MM.1S (cell line): ENCODE data around the gene GPR107.

Source experiments
- DNase-seq: peaks from one replicate; pipeline ENCODE4 v3.0.0-alpha.2; 2015
- H2AFZ ChIP-seq: fragments of 300-600 bp; sonication (generic); 2 replicates; pipeline ENCODE4 v1.6.0; 2016; ENCODE audit warnings: antibody characterized with exemption, low read length
- H3F3A ChIP-seq: fragments of 300-600 bp; sonication (generic); 2 replicates; pipeline ENCODE4 v1.6.1; 2016; ENCODE audit warnings: mild to moderate bottlenecking, antibody characterized with exemption, low read length, moderate library complexity, mixed read lengths; ENCODE audit not compliant: insufficient read depth
- H3K27ac ChIP-seq: fragments of 300-600 bp; sonication (generic); 2 replicates; pipeline ENCODE4 v1.5.1; 2016; ENCODE audit warnings: mild to moderate bottlenecking, low read length
- H3K27me3 ChIP-seq: fragments of 300-600 bp; sonication (generic); replicated peaks from 2 replicates; pipeline ENCODE4 v1.6.0; 2016; ENCODE audit warnings: low read length; ENCODE audit not compliant: insufficient read depth
- H3K36me3 ChIP-seq: fragments of 300-600 bp; sonication (generic); replicated peaks from 2 replicates; pipeline ENCODE4 v1.6.1; 2016; ENCODE audit warnings: mild to moderate bottlenecking, low read length, mixed read lengths; ENCODE audit not compliant: insufficient read depth
- H3K4me1 ChIP-seq: fragments of 300-600 bp; sonication (generic); 2 replicates; pipeline ENCODE4 v1.6.1; 2016; ENCODE audit warnings: low read length, mixed read lengths
- H3K4me2 ChIP-seq: fragments of 300-600 bp; sonication (generic); 2 replicates; pipeline ENCODE4 v1.6.0; 2016; ENCODE audit warnings: low read depth, low read length
- H3K4me3 ChIP-seq: fragments of 300-600 bp; sonication (generic); 2 replicates; pipeline ENCODE4 v1.5.1; 2016; ENCODE audit warnings: low read length, mixed read lengths
- H3K79me2 ChIP-seq: fragments of 300-600 bp; sonication (generic); 2 replicates; pipeline ENCODE4 v1.6.1; 2016; ENCODE audit warnings: mixed run types, low read length, mixed read lengths
- H3K9ac ChIP-seq: fragments of 300-600 bp; sonication (generic); 2 replicates; pipeline ENCODE4 v1.6.1; 2016; ENCODE audit warnings: low read length, mixed read lengths
- H3K9me2 ChIP-seq: fragments of 300-600 bp; sonication (generic); replicated peaks from 2 replicates; pipeline ENCODE4 v1.6.1; 2016; ENCODE audit warnings: mild to moderate bottlenecking, low read length, mixed read lengths; ENCODE audit not compliant: insufficient read depth
- H3K9me3 ChIP-seq: fragments of 300-600 bp; sonication (generic); replicated peaks from 2 replicates; pipeline ENCODE4 v1.6.1; 2016; ENCODE audit warnings: mild to moderate bottlenecking, low read length, mixed read lengths; ENCODE audit not compliant: insufficient read depth
- H4K20me1 ChIP-seq: fragments of 300-600 bp; sonication (generic); 2 replicates; pipeline ENCODE4 v1.6.1; 2016; ENCODE audit warnings: mild to moderate bottlenecking, low read length, moderate library complexity, mixed read lengths; ENCODE audit not compliant: insufficient read depth
- EZH2 ChIP-seq: fragments of 300-600 bp; sonication (generic); optimal IDR thresholded peaks from 2 replicates; pipeline ENCODE3; 2017; ENCODE audit warnings: low read depth, mild to moderate bottlenecking, antibody characterized with exemption, low read length, mixed read lengths
- EZH2phosphoT487 ChIP-seq: fragments of 300-600 bp; sonication (generic); IDR thresholded peaks from 2 replicates; pipeline ENCODE4 v1.6.1; 2018; ENCODE audit warnings: antibody characterized with exemption, low read length
- TF ChIP-seq, protein P1 (sequence below): fragments of 300-600 bp; sonication (generic); IDR thresholded peaks from 2 replicates; pipeline ENCODE4 v1.5.1; 2016; ENCODE audit warnings: antibody characterized with exemption, low read length, mixed read lengths

The GPR107 gene

GRCh38 chr9:130174920-130175321 is 121.2 kb downstream of the GPR107 start:
- DNase-seq, result no peak
- no peaks in the 10 kb centered on the region for H3K36me3 ChIP-seq
- H3K4me2 ChIP-seq, result no peak overlapping the region
- no peak overlapping the region for H3K4me3 ChIP-seq
- no peaks in the 10 kb centered on the region for H4K20me1 ChIP-seq
- H3K4me1 ChIP-seq, result no peaks in the 10 kb centered on the region
- no peaks in the 10 kb centered on the region for H3K9me3 ChIP-seq
- no peaks in the 10 kb centered on the region for H3K9me2 ChIP-seq
- H3K27ac ChIP-seq, result no peak overlapping the region
- TF ChIP-seq EZH2phosphoT487 (no peak), EZH2 (no peak)
- TF ChIP-seq, protein P1, sequence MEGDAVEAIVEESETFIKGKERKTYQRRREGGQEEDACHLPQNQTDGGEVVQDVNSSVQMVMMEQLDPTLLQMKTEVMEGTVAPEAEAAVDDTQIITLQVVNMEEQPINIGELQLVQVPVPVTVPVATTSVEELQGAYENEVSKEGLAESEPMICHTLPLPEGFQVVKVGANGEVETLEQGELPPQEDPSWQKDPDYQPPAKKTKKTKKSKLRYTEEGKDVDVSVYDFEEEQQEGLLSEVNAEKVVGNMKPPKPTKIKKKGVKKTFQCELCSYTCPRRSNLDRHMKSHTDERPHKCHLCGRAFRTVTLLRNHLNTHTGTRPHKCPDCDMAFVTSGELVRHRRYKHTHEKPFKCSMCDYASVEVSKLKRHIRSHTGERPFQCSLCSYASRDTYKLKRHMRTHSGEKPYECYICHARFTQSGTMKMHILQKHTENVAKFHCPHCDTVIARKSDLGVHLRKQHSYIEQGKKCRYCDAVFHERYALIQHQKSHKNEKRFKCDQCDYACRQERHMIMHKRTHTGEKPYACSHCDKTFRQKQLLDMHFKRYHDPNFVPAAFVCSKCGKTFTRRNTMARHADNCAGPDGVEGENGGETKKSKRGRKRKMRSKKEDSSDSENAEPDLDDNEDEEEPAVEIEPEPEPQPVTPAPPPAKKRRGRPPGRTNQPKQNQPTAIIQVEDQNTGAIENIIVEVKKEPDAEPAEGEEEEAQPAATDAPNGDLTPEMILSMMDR, result no peak
- H3F3A ChIP-seq, result no peaks in the 10 kb centered on the region
- H3K79me2 ChIP-seq, result no peaks in the 10 kb centered on the region
- peaks cover 84% of the 10 kb centered on the region for H3K27me3 ChIP-seq
- H3K9ac ChIP-seq, result no peak overlapping the region
- H2AFZ ChIP-seq, result no peak overlapping the region

DNA sequence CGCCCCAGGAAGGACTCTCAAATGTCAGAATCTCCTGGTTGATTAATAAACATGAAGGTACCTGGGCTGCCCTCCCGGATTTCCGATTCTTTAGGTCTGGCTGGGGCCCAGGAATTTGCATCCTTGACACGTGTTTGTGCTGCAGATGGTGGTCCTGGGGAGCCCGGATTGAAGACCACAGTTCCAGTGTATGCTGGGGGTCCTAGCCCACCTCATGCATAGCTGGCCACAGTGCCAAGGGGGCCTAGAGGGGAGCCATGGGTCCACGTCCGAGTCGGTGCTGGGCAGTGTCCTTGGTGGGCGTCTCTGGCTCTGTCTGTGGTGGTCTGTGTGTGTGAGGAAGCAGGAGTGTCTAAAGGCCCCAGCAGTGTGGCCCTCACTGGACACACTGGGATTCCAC is 121.6 kb downstream of the GPR107 start:
- TF ChIP-seq EZH2phosphoT487 (no peak), EZH2 (no peak)
- TF ChIP-seq, protein P1, result no peak
- Histone ChIP-seq H3K9ac (no peak overlapping the region), H3K79me2 (no peaks in the 10 kb centered on the region), H3K27ac (no peak overlapping the region), H3K27me3 (peaks cover 86% of the 10 kb centered on the region), H3F3A (no peaks in the 10 kb centered on the region), H3K9me2 (no peaks in the 10 kb centered on the region), H3K4me2 (no peak overlapping the region), H2AFZ (no peak overlapping the region), H3K36me3 (no peaks in the 10 kb centered on the region), H3K9me3 (no peaks in the 10 kb centered on the region), H3K4me3 (no peak overlapping the region), H4K20me1 (no peaks in the 10 kb centered on the region), H3K4me1 (no peaks in the 10 kb centered on the region)
- DNase-seq, result no peak

GRCh38 chr9:130176760-130177159 is 123.1 kb downstream of the GPR107 start:
- Histone ChIP-seq H3K9ac (no peak overlapping the region), H3K36me3 (no peaks in the 10 kb centered on the region), H3K4me2 (no peak overlapping the region), H3K27me3 (peaks cover 86% of the 10 kb centered on the region), H4K20me1 (no peaks in the 10 kb centered on the region), H3K79me2 (no peaks in the 10 kb centered on the region), H3F3A (no peaks in the 10 kb centered on the region), H3K4me1 (no peaks in the 10 kb centered on the region), H3K9me3 (no peaks in the 10 kb centered on the region), H3K9me2 (no peaks in the 10 kb centered on the region), H2AFZ (no peak overlapping the region), H3K27ac (no peak overlapping the region), H3K4me3 (no peak overlapping the region)
- DNase-seq, result no peak
- no peak for TF ChIP-seq EZH2
- TF ChIP-seq EZH2phosphoT487, result no peak
- TF ChIP-seq, protein P1, result no peak
